Stimulated activated naive CD8-positive, alpha-beta T cell treated with anti-CD3 and anti-CD28 coated beads, Interleukin-15, Interleukin-2, amounts not matched to agents 100 ng/mL and 50 ng/mL, for 24 hours (primary cell): Measurements from ENCODE around the gene ERGIC3.

Source experiments
- H3K27ac Mint-ChIP-seq: one replicate; pipeline ENCODE4 v1.8.0; 2021; ENCODE audit warnings: mild to moderate bottlenecking, mixed read lengths
- H3K27me3 Mint-ChIP-seq: one replicate; pipeline ENCODE4 v1.8.0; 2021; ENCODE audit warnings: mixed read lengths
- H3K36me3 Mint-ChIP-seq: one replicate; pipeline ENCODE4 v1.8.0; 2021; ENCODE audit warnings: low read depth, mixed read lengths
- H3K4me1 Mint-ChIP-seq: one replicate; pipeline ENCODE4 v1.8.0; 2021; ENCODE audit warnings: low read depth, mixed read lengths
- H3K4me3 Mint-ChIP-seq: one replicate; pipeline ENCODE4 v1.8.0; 2021; ENCODE audit warnings: mild to moderate bottlenecking, mixed read lengths
- H3K9me3 Mint-ChIP-seq: one replicate; pipeline ENCODE4 v1.8.0; 2021; ENCODE audit warnings: mixed read lengths

ERGIC3 gene

GRCh38 chr20:35563834-35564233 is 22.0 kb downstream of the ERGIC3 start:
- Mint-ChIP-seq H3K4me3 (no peak overlapping the region), H3K27me3 (no peaks in the 10 kb centered on the region), H3K27ac (no peak overlapping the region), H3K4me1 (no peaks in the 10 kb centered on the region), H3K36me3 (no peaks in the 10 kb centered on the region), H3K9me3 (no peaks in the 10 kb centered on the region)

- no peaks in the 10 kb centered on the region for H3K4me1 Mint-ChIP-seq
- H3K27me3 Mint-ChIP-seq, result no peaks in the 10 kb centered on the region
- no peaks in the 10 kb centered on the region for H3K36me3 Mint-ChIP-seq
- no peaks in the 10 kb centered on the region for H3K9me3 Mint-ChIP-seq
- no peak overlapping the region for H3K4me3 Mint-ChIP-seq
- no peak overlapping the region for H3K27ac Mint-ChIP-seq
Observed at GRCh38 chr20:35564905-35565304, 23.0 kb downstream of the ERGIC3 start.

- Mint-ChIP-seq H3K27ac (no peak overlapping the region), H3K4me3 (no peak overlapping the region), H3K27me3 (no peaks in the 10 kb centered on the region)
Observed at GRCh38 chr20:35568645-35569044, 26.8 kb downstream of the ERGIC3 start.

GRCh38 chr20:35571555-35571954 is 29.7 kb downstream of the ERGIC3 start:
- Mint-ChIP-seq H3K4me3 (no peak overlapping the region), H3K27ac (no peak overlapping the region), H3K27me3 (no peaks in the 10 kb centered on the region), H3K9me3 (no peaks in the 10 kb centered on the region), H3K36me3 (no peaks in the 10 kb centered on the region), H3K4me1 (no peaks in the 10 kb centered on the region)

More at GRCh38 chr20:35568645-35569044, 26.8 kb downstream of the ERGIC3 start:
- Mint-ChIP-seq H3K36me3 (no peaks in the 10 kb centered on the region), H3K9me3 (no peaks in the 10 kb centered on the region), H3K4me1 (no peaks in the 10 kb centered on the region)

GRCh38 chr20:35572838-35573237 is 31.0 kb downstream of the ERGIC3 start:
- Mint-ChIP-seq H3K27ac (no peak overlapping the region), H3K4me1 (no peaks in the 10 kb centered on the region), H3K4me3 (no peak overlapping the region), H3K36me3 (no peaks in the 10 kb centered on the region), H3K9me3 (no peaks in the 10 kb centered on the region), H3K27me3 (no peaks in the 10 kb centered on the region)

GRCh38 chr20:35575958-35576357 is 34.1 kb downstream of the ERGIC3 start:
- Mint-ChIP-seq H3K27me3 (no peaks in the 10 kb centered on the region), H3K9me3 (no peaks in the 10 kb centered on the region), H3K36me3 (no peaks in the 10 kb centered on the region), H3K4me3 (no peak overlapping the region), H3K4me1 (no peaks in the 10 kb centered on the region), H3K27ac (no peak overlapping the region)

GRCh38 chr20:35576816-35577215 is 34.9 kb downstream of the ERGIC3 start:
- H3K9me3 Mint-ChIP-seq, result no peaks in the 10 kb centered on the region
- no peaks in the 10 kb centered on the region for H3K4me1 Mint-ChIP-seq
- H3K4me3 Mint-ChIP-seq, result no peak overlapping the region
- H3K36me3 Mint-ChIP-seq, result no peaks in the 10 kb centered on the region
- H3K27ac Mint-ChIP-seq, result no peak overlapping the region
- no peaks in the 10 kb centered on the region for H3K27me3 Mint-ChIP-seq

- H3K27ac Mint-ChIP-seq, result no peak overlapping the region
- no peaks in the 10 kb centered on the region for H3K36me3 Mint-ChIP-seq
- no peaks in the 10 kb centered on the region for H3K4me1 Mint-ChIP-seq
- H3K9me3 Mint-ChIP-seq, result no peaks in the 10 kb centered on the region
- H3K27me3 Mint-ChIP-seq, result no peaks in the 10 kb centered on the region
- no peak overlapping the region for H3K4me3 Mint-ChIP-seq
Observed at GRCh38 chr20:35578469-35578868, 36.6 kb downstream of the ERGIC3 start.

GRCh38 chr20:35579196-35579595 is 37.3 kb downstream of the ERGIC3 start:
- H3K9me3 Mint-ChIP-seq, result no peaks in the 10 kb centered on the region
- H3K27ac Mint-ChIP-seq, result no peak overlapping the region
- no peaks in the 10 kb centered on the region for H3K36me3 Mint-ChIP-seq
- H3K4me1 Mint-ChIP-seq, result no peaks in the 10 kb centered on the region
- H3K27me3 Mint-ChIP-seq, result no peaks in the 10 kb centered on the region
- no peak overlapping the region for H3K4me3 Mint-ChIP-seq

GRCh38 chr20:35582131-35582530 is 40.3 kb downstream of the ERGIC3 start:
- H3K27me3 Mint-ChIP-seq, result no peaks in the 10 kb centered on the region
- H3K4me1 Mint-ChIP-seq, result no peaks in the 10 kb centered on the region
- no peak overlapping the region for H3K4me3 Mint-ChIP-seq
- no peaks in the 10 kb centered on the region for H3K36me3 Mint-ChIP-seq
- no peak overlapping the region for H3K27ac Mint-ChIP-seq
- no peaks in the 10 kb centered on the region for H3K9me3 Mint-ChIP-seq

GRCh38 chr20:35582741-35583404 is 41.0 kb downstream of the ERGIC3 start:
- no peak overlapping the region for H3K27ac Mint-ChIP-seq
- H3K9me3 Mint-ChIP-seq, result no peaks in the 10 kb centered on the region
- H3K4me3 Mint-ChIP-seq, result no peak overlapping the region
- no peaks in the 10 kb centered on the region for H3K4me1 Mint-ChIP-seq
- H3K36me3 Mint-ChIP-seq, result no peaks in the 10 kb centered on the region
- no peaks in the 10 kb centered on the region for H3K27me3 Mint-ChIP-seq

- H3K4me1 Mint-ChIP-seq, result no peaks in the 10 kb centered on the region
- no peaks in the 10 kb centered on the region for H3K9me3 Mint-ChIP-seq
- H3K27ac Mint-ChIP-seq, result no peak overlapping the region
- H3K27me3 Mint-ChIP-seq, result no peaks in the 10 kb centered on the region
- H3K4me3 Mint-ChIP-seq, result no peak overlapping the region
- no peaks in the 10 kb centered on the region for H3K36me3 Mint-ChIP-seq
Observed at GRCh38 chr20:35583636-35584560, 42.0 kb downstream of the ERGIC3 start.

- H3K9me3 Mint-ChIP-seq, result no peaks in the 10 kb centered on the region
- H3K27me3 Mint-ChIP-seq, result no peaks in the 10 kb centered on the region
- no peak overlapping the region for H3K4me3 Mint-ChIP-seq
- no peaks in the 10 kb centered on the region for H3K36me3 Mint-ChIP-seq
- no peaks in the 10 kb centered on the region for H3K4me1 Mint-ChIP-seq
- H3K27ac Mint-ChIP-seq, result no peak overlapping the region
Observed at GRCh38 chr20:35586751-35587425, 45.0 kb downstream of the ERGIC3 start.

- no peaks in the 10 kb centered on the region for H3K9me3 Mint-ChIP-seq
- H3K4me3 Mint-ChIP-seq, result no peak overlapping the region
- H3K27ac Mint-ChIP-seq, result no peak overlapping the region
- H3K4me1 Mint-ChIP-seq, result no peaks in the 10 kb centered on the region
- no peaks in the 10 kb centered on the region for H3K27me3 Mint-ChIP-seq
- H3K36me3 Mint-ChIP-seq, result no peaks in the 10 kb centered on the region
Observed at GRCh38 chr20:35587436-35587835, 45.6 kb downstream of the ERGIC3 start.

GRCh38 chr20:35588397-35588796 is 46.5 kb downstream of the ERGIC3 start:
- Mint-ChIP-seq H3K4me1 (no peaks in the 10 kb centered on the region), H3K36me3 (no peaks in the 10 kb centered on the region), H3K9me3 (no peaks in the 10 kb centered on the region), H3K4me3 (no peak overlapping the region), H3K27ac (no peak overlapping the region), H3K27me3 (no peaks in the 10 kb centered on the region)
